HG03460 (cell line): ENCODE measurements around the gene NCCRP1.
"Not testable (repeated sequence)": the region's sequence is repeated elsewhere in the genome, so short reads cannot be mapped to it uniquely, and the experiment has no call there.

Source experiments
- ATAC-seq: cut with Tn5 transposase; IDR thresholded peaks from one replicate; pipeline ENCODE4 v1.9.1; 2021; ENCODE audit not compliant: unreplicated experiment

Gene NCCRP1

DNA sequence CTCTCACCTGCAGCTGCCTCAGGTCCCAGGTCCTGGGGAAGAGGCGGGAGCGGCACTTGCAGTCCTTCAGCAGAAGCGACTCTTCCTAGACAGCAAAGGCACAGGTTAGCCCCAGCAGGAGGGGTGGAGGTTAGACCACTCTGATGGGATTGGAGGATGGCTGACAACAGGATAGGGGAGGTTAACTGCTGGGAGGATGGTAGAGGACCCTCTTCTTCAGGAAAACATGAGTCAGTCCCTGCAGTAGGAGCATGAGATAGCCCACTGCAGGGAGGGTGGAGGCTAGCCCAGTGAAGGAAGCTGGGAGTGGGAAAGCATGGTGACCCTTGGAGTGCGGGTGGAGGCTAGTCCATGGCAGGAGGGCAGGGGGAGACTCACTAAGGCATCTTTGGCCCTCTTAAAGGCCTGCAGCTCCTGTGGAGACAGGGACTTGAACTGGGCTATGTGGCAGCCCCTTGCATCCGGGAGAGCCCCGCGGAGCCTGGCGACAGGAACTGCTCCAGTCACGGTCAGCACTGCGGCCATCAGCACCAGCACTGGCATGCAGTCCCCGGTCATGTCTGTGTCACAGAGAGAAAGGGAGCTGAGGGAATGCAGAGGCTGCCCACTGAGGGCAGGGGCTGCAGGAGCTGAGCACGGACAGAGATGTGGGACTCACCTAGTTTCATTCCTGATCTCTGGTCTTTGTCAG lies 47.8 kb downstream of the NCCRP1 start, which contains the start of gene IFNL3:
IFNL3 (minus strand) TSS at position 597 of the 691 bp plus-strand sequence; CDS start at position 558, 39 bp downstream.
- not testable (repeated sequence) for ATAC-seq

- ATAC-seq: not testable (repeated sequence)
Observed at GRCh38 chr19:39245166-39245565, 48.4 kb downstream of the NCCRP1 start.

- ATAC-seq: no peak
Observed at GRCh38 chr19:39246951-39247669, 50.3 kb downstream of the NCCRP1 start.

GRCh38 chr19:39247701-39248664 lies 51.2 kb downstream of the NCCRP1 start:
- no peak for ATAC-seq

DNA sequence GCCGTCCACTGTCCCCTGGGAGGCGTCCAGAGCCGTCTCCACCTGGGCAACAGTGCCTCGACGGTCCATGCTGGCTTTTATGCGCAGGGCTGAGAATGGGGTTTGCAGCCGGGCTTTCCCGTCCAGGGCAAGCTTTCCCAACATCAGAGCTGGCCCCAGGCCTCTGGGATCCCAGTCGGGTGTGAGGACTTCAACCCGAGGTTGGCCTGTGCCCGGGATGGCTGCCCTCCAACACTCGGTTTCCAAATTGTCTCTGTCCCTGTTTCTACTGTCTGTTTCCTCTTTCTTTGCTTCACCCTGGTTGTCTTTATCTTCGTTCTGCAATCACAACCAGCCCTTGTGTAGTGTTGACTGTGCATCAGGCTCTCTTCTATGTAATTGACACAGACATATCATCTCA lies 52.0 kb downstream of the NCCRP1 start, which contains the start of gene IFNL4:
IFNL4 (minus strand) TSS at position 51 of the 400 bp plus-strand sequence.
- ATAC-seq: no peak

GRCh38 chr19:39251081-39251480 lies 54.3 kb downstream of the NCCRP1 start:
- ATAC-seq: no peak
